ENCODE data around the gene OPALIN.

GRCh38 chr10:96298362-96298761 lies 60.4 kb downstream of the OPALIN start:
- TF ChIP-seq CTCF (IDR thresholded peaks at IDR 0.05) (no peak), POLR2A (IDR thresholded peaks at IDR 0.05) (no peak)

All from breast epithelium (tissue), 3 donors.